COR-L47 (cell line): ENCODE results near the gene AHDC1.

ENCODE experiments used
- DNase-seq: peaks from one replicate; lab custom pipeline; 2025; lab: John Stamatoyannopoulos, UW

The AHDC1 gene

GRCh38 chr1:27599605-27600497 lies 4.1 kb downstream of the AHDC1 start:
- DNase-seq: no peak

GRCh38 chr1:27598902-27599528 lies 4.9 kb downstream of the AHDC1 start:
- DNase-seq: peak; percentile 79

- no peak for DNase-seq
Observed at GRCh38 chr1:27598295-27598687, 5.7 kb downstream of the AHDC1 start.

GRCh38 chr1:27597516-27598294 lies 6.2 kb downstream of the AHDC1 start:
- no peak for DNase-seq

- DNase-seq: no peak
Observed at GRCh38 chr1:27596986-27597385, 7.0 kb downstream of the AHDC1 start.

GRCh38 chr1:27596261-27596660 lies 7.7 kb downstream of the AHDC1 start:
- DNase-seq: no peak

- DNase-seq: no peak
Observed at GRCh38 chr1:27595597-27595996, 8.3 kb downstream of the AHDC1 start.

- DNase-seq: no peak
Observed at GRCh38 chr1:27594564-27595510, 9.1 kb downstream of the AHDC1 start.

- DNase-seq: no peak
Observed at GRCh38 chr1:27593678-27594563, 10.0 kb downstream of the AHDC1 start.

GRCh38 chr1:27592931-27593677 lies 10.8 kb downstream of the AHDC1 start:
- DNase-seq: no peak

GRCh38 chr1:27592232-27592930 lies 11.6 kb downstream of the AHDC1 start:
- peak; percentile 73 for DNase-seq

- peak; percentile 86 for DNase-seq
Observed at GRCh38 chr1:27591622-27592021, 12.3 kb downstream of the AHDC1 start.

- no peak for DNase-seq
Observed at GRCh38 chr1:27590917-27591508, 12.9 kb downstream of the AHDC1 start.

- DNase-seq: peak; percentile 95
Observed at GRCh38 chr1:27589841-27590426, 14.0 kb downstream of the AHDC1 start.

- no peak for DNase-seq
Observed at GRCh38 chr1:27589441-27589840, 14.5 kb downstream of the AHDC1 start.

GRCh38 chr1:27588256-27589232 lies 15.4 kb downstream of the AHDC1 start:
- DNase-seq: no peak

- DNase-seq: no peak
Observed at GRCh38 chr1:27585684-27586083, 18.3 kb downstream of the AHDC1 start.
